Measurements from ENCODE around the gene HECW1.

HECW1 gene

GRCh38 chr7:43533801-43534479 is 421.5 kb downstream of the HECW1 start:
- Histone ChIP-seq H3K36me3 (ENCODE audit: insufficient read depth, low read length) (no peaks in the 10 kb centered on the region), H3K9me3 (ENCODE audit: low read depth, low read length) (no peaks in the 10 kb centered on the region), H3K4me3 (no peak overlapping the region), H3K9ac (ENCODE audit: insufficient read length) (no peak overlapping the region), H3K27ac (no peak overlapping the region)
- TF ChIP-seq FOXP2 (optimal IDR thresholded peaks at IDR 0.05; ENCODE audit: control extremely low read depth, extremely low read length, insufficient read depth) (no peak), POLR2AphosphoS5 (IDR thresholded peaks at IDR 0.05; ENCODE audit: borderline replicate concordance, low read depth, low read length) (no peak), EZH2 (IDR thresholded peaks at IDR 0.05) (no peak)
- no peak for DNase-seq (ENCODE audit: low read depth, low spot score)

- DNase-seq (ENCODE audit: low read depth, low spot score) = no peak
These were observed 422.6 kb downstream of the HECW1 start for GRCh38 chr7:43535031-43535451.

GRCh38 chr7:43535810-43536585 is 423.6 kb downstream of the HECW1 start:
- H3K9me3 ChIP-seq (ENCODE audit: low read depth, low read length) = no peaks in the 10 kb centered on the region
- DNase-seq (ENCODE audit: low read depth, low spot score) = peak; percentile 26
- peak overlapping the region; percentile 5; the same call in 1 of the 2 replicates for H3K4me3 ChIP-seq
- H3K9ac ChIP-seq (ENCODE audit: insufficient read length) = no peak overlapping the region
- H3K36me3 ChIP-seq (ENCODE audit: insufficient read depth, low read length) = no peaks in the 10 kb centered on the region
- H3K27ac ChIP-seq = no peak overlapping the region
- no peak for TF ChIP-seq FOXP2 (optimal IDR thresholded peaks at IDR 0.05; ENCODE audit: control extremely low read depth, extremely low read length, insufficient read depth)
- TF ChIP-seq POLR2AphosphoS5 (IDR thresholded peaks at IDR 0.05; ENCODE audit: borderline replicate concordance, low read depth, low read length) = no peak
- TF ChIP-seq EZH2 (IDR thresholded peaks at IDR 0.05) = no peak

More at GRCh38 chr7:43535031-43535451, 422.6 kb downstream of the HECW1 start:
- Histone ChIP-seq H3K36me3 (ENCODE audit: insufficient read depth, low read length) (no peaks in the 10 kb centered on the region), H3K9me3 (ENCODE audit: low read depth, low read length) (no peaks in the 10 kb centered on the region), H3K4me3 (no peak overlapping the region), H3K27ac (no peak overlapping the region), H3K9ac (ENCODE audit: insufficient read length) (no peak overlapping the region)
- TF ChIP-seq EZH2 (IDR thresholded peaks at IDR 0.05) (no peak), POLR2AphosphoS5 (IDR thresholded peaks at IDR 0.05; ENCODE audit: borderline replicate concordance, low read depth, low read length) (no peak)

GRCh38 chr7:43536773-43537172 is 424.3 kb downstream of the HECW1 start:
- DNase-seq (ENCODE audit: low read depth, low spot score) = no peak
- Histone ChIP-seq H3K9me3 (ENCODE audit: low read depth, low read length) (no peaks in the 10 kb centered on the region), H3K36me3 (ENCODE audit: insufficient read depth, low read length) (no peaks in the 10 kb centered on the region), H3K9ac (ENCODE audit: insufficient read length) (no peak overlapping the region), H3K27ac (no peak overlapping the region), H3K4me3 (no peak overlapping the region)
- TF ChIP-seq POLR2AphosphoS5 (IDR thresholded peaks at IDR 0.05; ENCODE audit: borderline replicate concordance, low read depth, low read length) (no peak), FOXP2 (optimal IDR thresholded peaks at IDR 0.05; ENCODE audit: control extremely low read depth, extremely low read length, insufficient read depth) (no peak), EZH2 (IDR thresholded peaks at IDR 0.05) (no peak)

- DNase-seq (ENCODE audit: low read depth, low spot score) = no peak
- no peak for TF ChIP-seq POLR2AphosphoS5 (IDR thresholded peaks at IDR 0.05; ENCODE audit: borderline replicate concordance, low read depth, low read length)
- TF ChIP-seq EZH2 (IDR thresholded peaks at IDR 0.05) = no peak
- no peak for TF ChIP-seq FOXP2 (optimal IDR thresholded peaks at IDR 0.05; ENCODE audit: control extremely low read depth, extremely low read length, insufficient read depth)
- H3K27ac ChIP-seq = no peak overlapping the region
These were observed 425.4 kb downstream of the HECW1 start for GRCh38 chr7:43537765-43538403.

GRCh38 chr7:43538404-43538771 is 425.9 kb downstream of the HECW1 start:
- Histone ChIP-seq H3K27ac (no peak overlapping the region), H3K36me3 (ENCODE audit: insufficient read depth, low read length) (no peaks in the 10 kb centered on the region), H3K9me3 (ENCODE audit: low read depth, low read length) (no peaks in the 10 kb centered on the region), H3K4me3 (no peak overlapping the region), H3K9ac (ENCODE audit: insufficient read length) (no peak overlapping the region)
- TF ChIP-seq FOXP2 (optimal IDR thresholded peaks at IDR 0.05; ENCODE audit: control extremely low read depth, extremely low read length, insufficient read depth) (no peak), POLR2AphosphoS5 (IDR thresholded peaks at IDR 0.05; ENCODE audit: borderline replicate concordance, low read depth, low read length) (no peak)
- DNase-seq (ENCODE audit: low read depth, low spot score) = no peak

More at GRCh38 chr7:43537765-43538403, 425.4 kb downstream of the HECW1 start:
- H3K9me3 ChIP-seq (ENCODE audit: low read depth, low read length) = no peaks in the 10 kb centered on the region
- H3K36me3 ChIP-seq (ENCODE audit: insufficient read depth, low read length) = no peaks in the 10 kb centered on the region
- H3K4me3 ChIP-seq = no peak overlapping the region
- no peak overlapping the region for H3K9ac ChIP-seq (ENCODE audit: insufficient read length)

GRCh38 chr7:43540471-43540870 is 428.0 kb downstream of the HECW1 start:
- H3K9ac ChIP-seq (ENCODE audit: insufficient read length) = no peak overlapping the region
- DNase-seq (ENCODE audit: low read depth, low spot score) = no peak
- no peak for TF ChIP-seq POLR2AphosphoS5 (IDR thresholded peaks at IDR 0.05; ENCODE audit: borderline replicate concordance, low read depth, low read length)
- no peak for TF ChIP-seq FOXP2 (optimal IDR thresholded peaks at IDR 0.05; ENCODE audit: control extremely low read depth, extremely low read length, insufficient read depth)
- no peak for TF ChIP-seq EZH2 (IDR thresholded peaks at IDR 0.05)
- no peak overlapping the region for H3K4me3 ChIP-seq
- no peaks in the 10 kb centered on the region for H3K36me3 ChIP-seq (ENCODE audit: insufficient read depth, low read length)
- no peaks in the 10 kb centered on the region for H3K9me3 ChIP-seq (ENCODE audit: low read depth, low read length)
- H3K27ac ChIP-seq = no peak overlapping the region

GRCh38 chr7:43542716-43543115 is 430.3 kb downstream of the HECW1 start:
- H3K4me3 ChIP-seq = no peak overlapping the region
- TF ChIP-seq EZH2 (IDR thresholded peaks at IDR 0.05) = no peak
- TF ChIP-seq POLR2AphosphoS5 (IDR thresholded peaks at IDR 0.05; ENCODE audit: borderline replicate concordance, low read depth, low read length) = no peak
- no peak for TF ChIP-seq FOXP2 (optimal IDR thresholded peaks at IDR 0.05; ENCODE audit: control extremely low read depth, extremely low read length, insufficient read depth)

More at GRCh38 chr7:43542716-43543115, 430.3 kb downstream of the HECW1 start:
- Histone ChIP-seq H3K9me3 (ENCODE audit: low read depth, low read length) (no peaks in the 10 kb centered on the region), H3K9ac (ENCODE audit: insufficient read length) (no peak overlapping the region), H3K36me3 (ENCODE audit: insufficient read depth, low read length) (no peaks in the 10 kb centered on the region), H3K27ac (no peak overlapping the region)
- DNase-seq (ENCODE audit: low read depth, low spot score) = no peak

All from SK-N-MC (cell line).